Measurements from ENCODE around the gene PPFIBP2.
A peak's percentile ranks its signal among the peaks of the same experiment; 100 is the strongest.

PPFIBP2 gene

GRCh38 chr11:7555052-7555699 lies 41.4 kb downstream of the PPFIBP2 start:
- Histone ChIP-seq H3K9me3 (ENCODE audit: low read length) (no peaks in the 10 kb centered on the region), H2AFZ (ENCODE audit: low read depth, low read length) (no peak overlapping the region), H3K4me1 (ENCODE audit: insufficient read depth, low read length) (no peaks in the 10 kb centered on the region), H3K4me3 (ENCODE audit: low read length) (no peak overlapping the region), H3K36me3 (ENCODE audit: insufficient read depth, low read length) (no peaks in the 10 kb centered on the region), H3K27me3 (ENCODE audit: insufficient read depth, low read length) (no peaks in the 10 kb centered on the region)

GRCh38 chr11:7558046-7558445 lies 44.2 kb downstream of the PPFIBP2 start:
- H3K27me3 ChIP-seq (ENCODE audit: insufficient read depth, low read length): no peaks in the 10 kb centered on the region
- H3K9me3 ChIP-seq (ENCODE audit: low read length): no peaks in the 10 kb centered on the region
- no peaks in the 10 kb centered on the region for H3K36me3 ChIP-seq (ENCODE audit: insufficient read depth, low read length)
- H2AFZ ChIP-seq (ENCODE audit: low read depth, low read length): no peak overlapping the region
- no peak overlapping the region for H3K4me3 ChIP-seq (ENCODE audit: low read length)
- H3K4me1 ChIP-seq (ENCODE audit: insufficient read depth, low read length): no peaks in the 10 kb centered on the region

- H3K4me3 ChIP-seq (ENCODE audit: low read length): no peak overlapping the region
- no peaks in the 10 kb centered on the region for H3K9me3 ChIP-seq (ENCODE audit: low read length)
- no peaks in the 10 kb centered on the region for H3K4me1 ChIP-seq (ENCODE audit: insufficient read depth, low read length)
- H3K27me3 ChIP-seq (ENCODE audit: insufficient read depth, low read length): no peaks in the 10 kb centered on the region
- H3K36me3 ChIP-seq (ENCODE audit: insufficient read depth, low read length): no peaks in the 10 kb centered on the region
- H2AFZ ChIP-seq (ENCODE audit: low read depth, low read length): no peak overlapping the region
Measured at GRCh38 chr11:7559398-7560283, 45.8 kb downstream of the PPFIBP2 start.

GRCh38 chr11:7561562-7561961 lies 47.8 kb downstream of the PPFIBP2 start:
- Histone ChIP-seq H3K27me3 (ENCODE audit: insufficient read depth, low read length) (no peaks in the 10 kb centered on the region), H2AFZ (ENCODE audit: low read depth, low read length) (no peak overlapping the region), H3K4me3 (ENCODE audit: low read length) (no peak overlapping the region), H3K9me3 (ENCODE audit: low read length) (no peaks in the 10 kb centered on the region), H3K36me3 (ENCODE audit: insufficient read depth, low read length) (no peaks in the 10 kb centered on the region), H3K4me1 (ENCODE audit: insufficient read depth, low read length) (no peaks in the 10 kb centered on the region)

- Histone ChIP-seq H3K4me1 (ENCODE audit: insufficient read depth, low read length) (no peaks in the 10 kb centered on the region), H2AFZ (ENCODE audit: low read depth, low read length) (no peak overlapping the region), H3K4me3 (ENCODE audit: low read length) (no peak overlapping the region), H3K9me3 (ENCODE audit: low read length) (no peaks in the 10 kb centered on the region), H3K27me3 (ENCODE audit: insufficient read depth, low read length) (no peaks in the 10 kb centered on the region), H3K36me3 (ENCODE audit: insufficient read depth, low read length) (no peaks in the 10 kb centered on the region)
Measured at GRCh38 chr11:7563281-7563680, 49.5 kb downstream of the PPFIBP2 start.

- H3K36me3 ChIP-seq (ENCODE audit: insufficient read depth, low read length): no peaks in the 10 kb centered on the region
- H3K9me3 ChIP-seq (ENCODE audit: low read length): no peaks in the 10 kb centered on the region
- H3K4me3 ChIP-seq (ENCODE audit: low read length): no peak overlapping the region
- H3K27me3 ChIP-seq (ENCODE audit: insufficient read depth, low read length): no peaks in the 10 kb centered on the region
- H2AFZ ChIP-seq (ENCODE audit: low read depth, low read length): no peak overlapping the region
- no peaks in the 10 kb centered on the region for H3K4me1 ChIP-seq (ENCODE audit: insufficient read depth, low read length)
Measured at GRCh38 chr11:7564803-7565202, 51.0 kb downstream of the PPFIBP2 start.

GRCh38 chr11:7567311-7567710 lies 53.5 kb downstream of the PPFIBP2 start:
- Histone ChIP-seq H3K4me1 (ENCODE audit: insufficient read depth, low read length) (peaks cover 9% of the 10 kb centered on the region), H3K36me3 (ENCODE audit: insufficient read depth, low read length) (no peaks in the 10 kb centered on the region), H3K9me3 (ENCODE audit: low read length) (no peaks in the 10 kb centered on the region), H3K27me3 (ENCODE audit: insufficient read depth, low read length) (no peaks in the 10 kb centered on the region), H2AFZ (ENCODE audit: low read depth, low read length) (no peak overlapping the region), H3K4me3 (ENCODE audit: low read length) (no peak overlapping the region)

GRCh38 chr11:7569044-7569443 lies 55.2 kb downstream of the PPFIBP2 start:
- Histone ChIP-seq H3K4me1 (ENCODE audit: insufficient read depth, low read length) (peaks cover 9% of the 10 kb centered on the region), H3K4me3 (ENCODE audit: low read length) (no peak overlapping the region), H3K9me3 (ENCODE audit: low read length) (no peaks in the 10 kb centered on the region), H3K27me3 (ENCODE audit: insufficient read depth, low read length) (no peaks in the 10 kb centered on the region), H3K36me3 (ENCODE audit: insufficient read depth, low read length) (no peaks in the 10 kb centered on the region), H2AFZ (ENCODE audit: low read depth, low read length) (no peak overlapping the region)

GRCh38 chr11:7570241-7570640 lies 56.4 kb downstream of the PPFIBP2 start:
- H3K9me3 ChIP-seq (ENCODE audit: low read length): no peaks in the 10 kb centered on the region
- H3K36me3 ChIP-seq (ENCODE audit: insufficient read depth, low read length): no peaks in the 10 kb centered on the region
- H3K4me3 ChIP-seq (ENCODE audit: low read length): no peak overlapping the region
- no peaks in the 10 kb centered on the region for H3K27me3 ChIP-seq (ENCODE audit: insufficient read depth, low read length)
- peaks cover 9% of the 10 kb centered on the region for H3K4me1 ChIP-seq (ENCODE audit: insufficient read depth, low read length)
- no peak overlapping the region for H2AFZ ChIP-seq (ENCODE audit: low read depth, low read length)

- Histone ChIP-seq H3K27me3 (ENCODE audit: insufficient read depth, low read length) (no peaks in the 10 kb centered on the region), H3K9me3 (ENCODE audit: low read length) (no peaks in the 10 kb centered on the region), H3K36me3 (ENCODE audit: insufficient read depth, low read length) (no peaks in the 10 kb centered on the region), H3K4me1 (ENCODE audit: insufficient read depth, low read length) (peaks cover 9% of the 10 kb centered on the region), H2AFZ (ENCODE audit: low read depth, low read length) (peak overlapping the region; percentile 32), H3K4me3 (ENCODE audit: low read length) (no peak overlapping the region)
Measured at GRCh38 chr11:7570938-7571521, 57.2 kb downstream of the PPFIBP2 start.

- no peaks in the 10 kb centered on the region for H3K27me3 ChIP-seq (ENCODE audit: insufficient read depth, low read length)
- H3K9me3 ChIP-seq (ENCODE audit: low read length): no peaks in the 10 kb centered on the region
- no peaks in the 10 kb centered on the region for H3K36me3 ChIP-seq (ENCODE audit: insufficient read depth, low read length)
- peak overlapping the region; percentile 32 for H2AFZ ChIP-seq (ENCODE audit: low read depth, low read length)
- H3K4me1 ChIP-seq (ENCODE audit: insufficient read depth, low read length): peaks cover 9% of the 10 kb centered on the region
- H3K4me3 ChIP-seq (ENCODE audit: low read length): no peak overlapping the region
Measured at GRCh38 chr11:7571640-7572000, 57.8 kb downstream of the PPFIBP2 start.

GRCh38 chr11:7572001-7572712 lies 58.4 kb downstream of the PPFIBP2 start:
- no peak overlapping the region for H2AFZ ChIP-seq (ENCODE audit: low read depth, low read length)
- no peaks in the 10 kb centered on the region for H3K9me3 ChIP-seq (ENCODE audit: low read length)
- H3K4me1 ChIP-seq (ENCODE audit: insufficient read depth, low read length): peaks cover 11% of the 10 kb centered on the region
- H3K27me3 ChIP-seq (ENCODE audit: insufficient read depth, low read length): no peaks in the 10 kb centered on the region
- H3K4me3 ChIP-seq (ENCODE audit: low read length): no peak overlapping the region
- H3K36me3 ChIP-seq (ENCODE audit: insufficient read depth, low read length): no peaks in the 10 kb centered on the region

GRCh38 chr11:7573193-7573557 lies 59.4 kb downstream of the PPFIBP2 start:
- H3K9me3 ChIP-seq (ENCODE audit: low read length): no peaks in the 10 kb centered on the region
- H3K27me3 ChIP-seq (ENCODE audit: insufficient read depth, low read length): no peaks in the 10 kb centered on the region
- H3K4me1 ChIP-seq (ENCODE audit: insufficient read depth, low read length): peaks cover 21% of the 10 kb centered on the region
- no peak overlapping the region for H3K4me3 ChIP-seq (ENCODE audit: low read length)
- no peaks in the 10 kb centered on the region for H3K36me3 ChIP-seq (ENCODE audit: insufficient read depth, low read length)
- no peak overlapping the region for H2AFZ ChIP-seq (ENCODE audit: low read depth, low read length)

Data from neuron (in vitro differentiated cells).